HG03103 (cell line): ENCODE results near the gene SFT2D3.

Experiments used
- ATAC-seq: cut with Tn5 transposase; IDR thresholded peaks from one replicate; pipeline ENCODE4 v1.9.1; 2021; ENCODE audit warnings: low read depth; ENCODE audit not compliant: unreplicated experiment

Gene SFT2D3, protein sequence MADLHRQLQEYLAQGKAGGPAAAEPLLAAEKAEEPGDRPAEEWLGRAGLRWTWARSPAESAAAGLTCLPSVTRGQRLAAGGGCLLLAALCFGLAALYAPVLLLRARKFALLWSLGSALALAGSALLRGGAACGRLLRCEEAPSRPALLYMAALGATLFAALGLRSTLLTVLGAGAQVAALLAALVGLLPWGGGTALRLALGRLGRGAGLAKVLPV

DNA sequence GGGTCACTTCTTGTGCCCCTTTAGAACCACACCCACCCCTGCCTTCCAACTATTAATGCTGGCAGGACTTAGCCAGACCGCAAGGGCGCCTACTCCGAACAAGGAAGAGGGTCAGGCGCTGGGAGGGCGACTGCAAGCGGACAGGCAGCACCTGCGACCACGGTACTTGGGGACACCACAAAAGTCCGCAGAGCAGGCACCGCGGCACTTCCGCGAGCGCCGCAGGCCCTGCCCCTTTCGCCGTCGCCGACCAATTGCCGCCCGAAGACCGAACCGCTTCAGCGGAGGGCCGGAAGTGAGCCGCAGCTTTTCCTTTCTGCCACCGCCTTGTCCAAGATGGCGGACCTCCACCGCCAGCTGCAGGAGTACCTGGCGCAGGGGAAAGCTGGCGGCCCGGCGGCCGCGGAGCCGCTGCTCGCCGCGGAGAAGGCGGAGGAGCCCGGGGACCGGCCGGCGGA, at the start of gene SFT2D3:
TSS of gene SFT2D3 (plus strand) at position 305 of the 458 bp plus-strand sequence. CDS start at position 337, 32 bp downstream.
- peak; percentile 57 for ATAC-seq

DNA sequence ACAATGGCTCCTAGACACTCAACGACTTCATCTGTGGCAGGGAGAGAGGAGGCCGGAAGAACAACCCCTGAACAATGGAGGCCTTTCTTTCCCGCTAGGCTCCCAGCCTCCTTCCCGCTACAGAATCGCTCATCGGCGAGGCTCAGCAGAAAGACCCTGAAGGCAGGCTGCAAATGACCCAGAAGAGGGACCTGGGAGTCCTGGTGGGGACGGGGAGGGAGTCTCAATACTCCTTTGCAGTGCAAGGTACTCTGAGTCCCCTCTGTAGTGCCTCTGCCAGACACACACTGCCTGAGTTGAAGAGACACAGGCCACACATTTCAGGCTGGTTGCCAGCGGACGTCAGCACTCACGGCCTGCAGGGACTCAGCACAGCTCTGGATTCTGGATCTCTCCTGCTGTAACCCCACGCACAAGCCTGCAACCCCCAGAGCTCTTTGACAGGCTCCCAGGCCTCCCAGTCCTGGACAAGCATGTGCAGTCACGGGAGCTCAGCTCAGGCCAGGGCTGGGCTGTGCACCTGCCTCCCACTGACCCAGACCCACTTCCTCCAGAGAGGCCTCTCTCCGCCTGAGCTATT, 49.2 kb upstream of the SFT2D3 start:
- no peak for ATAC-seq

DNA sequence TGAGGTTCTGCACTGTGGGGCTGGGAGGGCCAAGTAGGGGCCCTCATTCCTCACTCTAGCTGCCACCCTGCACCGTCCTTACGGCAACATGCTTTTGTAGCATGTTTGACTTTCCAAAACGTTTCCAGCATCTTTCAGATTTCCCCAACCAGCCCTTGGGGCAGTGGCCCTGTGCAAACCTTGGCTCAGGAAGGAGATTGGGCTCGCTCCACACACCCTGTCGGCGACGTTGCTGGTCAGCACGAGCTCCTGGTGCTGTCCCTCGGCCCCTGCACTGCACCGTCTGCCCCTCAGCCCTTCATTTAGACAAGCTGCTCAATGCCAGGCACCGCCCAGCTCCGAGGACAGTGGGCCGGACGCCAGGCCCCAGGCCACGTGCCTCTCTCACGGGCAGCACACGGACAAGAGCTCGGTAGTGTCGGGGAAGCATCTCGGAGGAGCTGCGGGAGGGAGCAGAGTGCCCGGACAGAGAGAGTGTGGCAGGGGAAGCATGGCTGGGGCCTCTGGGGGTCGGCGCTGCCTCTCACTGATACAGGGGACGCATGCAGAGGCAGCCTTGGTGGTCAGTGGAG, 48.4 kb upstream of the SFT2D3 start:
- no peak for ATAC-seq

GRCh38 chr2:127653421-127654083, 47.7 kb upstream of the SFT2D3 start:
- ATAC-seq: no peak

DNA sequence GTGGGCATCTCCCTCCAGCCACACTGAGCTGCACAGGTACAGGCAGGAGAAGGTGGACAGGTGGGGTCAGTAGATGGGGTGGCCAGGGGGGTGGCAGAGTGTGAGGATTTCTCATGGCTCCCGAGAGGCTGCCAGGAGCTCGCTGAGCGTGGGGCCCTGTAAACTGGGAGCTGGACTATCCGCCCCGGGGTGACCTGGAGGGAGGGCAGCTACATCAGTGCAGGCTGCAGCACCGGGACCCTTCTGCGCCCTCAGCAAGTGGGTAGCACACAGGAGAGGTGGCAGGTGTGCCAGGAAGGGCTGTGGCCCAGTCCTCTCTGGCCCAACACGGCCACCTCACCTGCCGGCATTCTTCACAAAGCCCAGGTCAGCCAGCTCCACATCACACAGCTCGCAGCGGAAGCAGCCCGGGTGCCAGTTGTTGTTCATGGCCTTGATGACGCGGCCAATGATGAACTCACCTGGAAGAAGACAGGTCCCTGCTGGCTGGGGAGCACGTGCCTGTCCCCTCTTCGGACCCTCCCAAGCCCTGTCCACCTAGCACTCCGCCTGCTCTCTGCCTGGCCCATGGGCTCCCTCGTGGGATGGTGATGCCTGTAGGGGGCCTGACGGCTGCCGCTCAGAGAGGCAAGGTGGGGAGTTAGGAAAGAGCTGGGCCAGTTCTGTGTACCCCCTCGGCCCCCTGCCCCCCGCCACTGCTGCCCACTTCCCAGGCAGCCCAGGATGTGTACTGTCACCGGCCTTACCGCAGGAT, 47.0 kb upstream of the SFT2D3 start:
- no peak for ATAC-seq

DNA sequence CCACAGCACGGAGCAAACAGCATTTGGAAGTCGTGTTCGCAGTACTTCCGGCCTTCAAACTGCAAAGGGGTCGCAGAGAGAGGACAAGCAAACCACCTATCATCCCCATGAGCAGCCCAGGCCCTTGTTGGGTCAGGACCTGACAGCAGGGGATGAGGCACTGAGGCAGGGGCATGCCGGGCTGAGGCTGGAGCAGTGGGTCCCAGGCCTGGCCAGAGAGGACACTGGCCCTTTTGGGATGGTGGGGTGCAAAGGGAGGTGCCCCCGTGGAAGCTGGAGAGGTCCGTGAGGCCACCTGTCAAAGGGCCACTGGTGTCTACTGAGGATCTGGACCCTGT, 46.5 kb upstream of the SFT2D3 start:
- no peak for ATAC-seq

- no peak for ATAC-seq
These were observed 45.9 kb upstream of the SFT2D3 start for GRCh38 chr2:127655209-127656073.

GRCh38 chr2:127656569-127657231, 44.6 kb upstream of the SFT2D3 start:
- ATAC-seq: no peak

GRCh38 chr2:127657232-127657595, 44.1 kb upstream of the SFT2D3 start:
- no peak for ATAC-seq

DNA sequence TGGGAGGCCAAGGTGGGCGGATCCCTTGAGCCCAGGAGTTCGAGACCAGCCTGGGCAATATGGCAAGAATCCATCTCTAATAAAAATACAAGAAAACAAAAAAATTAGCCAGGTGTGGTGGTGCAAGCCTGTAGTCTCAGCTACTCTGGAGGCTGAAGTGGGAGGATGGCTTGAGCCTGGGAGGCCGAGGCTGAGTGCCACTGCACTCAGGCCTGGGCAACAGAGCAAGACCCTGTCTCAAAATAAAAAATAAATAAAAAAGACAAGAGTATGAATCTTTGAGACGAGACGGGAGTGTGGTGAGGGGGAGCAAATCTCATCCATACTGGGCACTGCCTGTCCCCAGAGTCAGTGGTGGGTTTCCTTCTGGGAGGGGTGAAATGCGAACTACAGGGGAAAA, 43.2 kb upstream of the SFT2D3 start:
- ATAC-seq: no peak

DNA sequence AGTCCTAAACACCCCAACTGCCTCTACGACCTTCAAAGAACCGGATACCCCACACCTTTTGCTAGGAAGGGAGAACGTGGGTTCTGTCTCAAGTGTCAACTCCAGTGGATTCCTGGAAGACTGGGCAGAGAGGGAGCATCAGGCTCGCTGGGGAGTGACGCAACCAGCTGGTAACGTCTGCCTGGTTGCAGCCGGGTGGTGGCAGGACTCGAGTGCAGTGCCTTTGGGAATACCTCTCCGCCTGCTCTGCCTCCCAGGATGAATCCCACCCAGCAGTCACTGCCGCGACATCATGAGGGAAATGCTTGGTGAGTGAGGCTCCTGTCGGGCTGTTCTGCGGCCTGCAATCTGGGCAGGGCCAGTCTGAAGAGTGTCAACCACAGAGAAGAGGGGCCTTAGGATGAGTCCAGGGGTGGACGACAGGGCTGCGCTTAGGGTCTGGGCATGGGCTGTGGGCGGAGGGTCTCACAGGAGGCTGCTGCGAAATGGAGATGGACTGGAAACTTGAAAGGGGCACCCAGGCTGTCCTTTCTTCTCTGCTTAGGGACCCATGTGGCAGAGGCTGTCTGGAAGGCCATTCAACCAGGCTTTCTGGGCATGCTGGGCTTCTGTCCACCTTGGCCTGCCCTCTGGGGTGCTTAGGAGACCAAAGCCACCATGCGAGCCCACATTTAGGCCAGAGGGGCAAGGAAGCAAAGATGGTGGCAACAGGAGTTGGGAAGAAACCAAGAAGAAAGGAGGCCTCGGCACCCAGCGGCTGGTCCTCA, 42.5 kb upstream of the SFT2D3 start:
- no peak for ATAC-seq

- no peak for ATAC-seq
These were observed 41.6 kb upstream of the SFT2D3 start for GRCh38 chr2:127659408-127660290.

GRCh38 chr2:127660291-127660578, 41.1 kb upstream of the SFT2D3 start:
- ATAC-seq: no peak

- no peak for ATAC-seq
These were observed 40.1 kb upstream of the SFT2D3 start for GRCh38 chr2:127661072-127661649.

GRCh38 chr2:127661949-127662510, 39.3 kb upstream of the SFT2D3 start:
- ATAC-seq: no peak

GRCh38 chr2:127662937-127663565, 38.2 kb upstream of the SFT2D3 start:
- ATAC-seq: no peak

- no peak for ATAC-seq
These were observed 37.7 kb upstream of the SFT2D3 start for GRCh38 chr2:127663566-127664064.
